Retinal pigment epithelial cell (primary cell): ENCODE results near the gene ABCC5.
"Not testable (repeated sequence)": the region's sequence is repeated elsewhere in the genome, so short reads cannot be mapped to it uniquely, and the experiment has no call there.

Experiments used
- DNase-seq: peaks from one replicate; pipeline ENCODE4 v3.0.0-alpha.2; 2010; ENCODE audit warnings: low read depth
- H3K4me3 ChIP-seq: 2 replicates; pipeline ENCODE4 v1.5.1; 2011; ENCODE audit warnings: mild to moderate bottlenecking, low read length, control low read depth, moderate library complexity
- CTCF ChIP-seq: conservative IDR thresholded peaks from 2 replicates; pipeline ENCODE4 v1.5.1; 2011; ENCODE audit warnings: low read depth, low read length, control low read depth, inconsistent platforms

ABCC5 gene

GRCh38 chr3:184030536-184030935 is 12.9 kb upstream of the ABCC5 start:
- DNase-seq, result no peak

DNA sequence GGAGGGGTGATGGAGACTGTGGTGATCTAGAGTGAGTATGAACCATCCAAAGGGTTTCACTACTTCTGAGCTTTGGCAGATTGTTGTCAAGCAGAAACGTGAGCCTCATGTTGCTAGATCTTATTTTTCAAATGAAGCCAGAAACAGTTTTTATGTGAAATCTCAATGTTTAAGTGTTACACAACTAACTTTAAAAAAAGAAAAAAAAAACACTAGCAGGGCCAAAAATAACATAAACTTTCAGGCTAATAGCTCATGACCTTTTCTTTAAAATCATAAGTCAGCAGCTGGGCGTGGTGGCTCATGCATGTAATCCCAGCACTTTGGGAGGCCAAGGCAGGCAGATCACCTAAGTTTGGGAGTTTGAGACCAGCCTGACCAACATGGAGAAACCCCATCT is 11.8 kb upstream of the ABCC5 start:
- TF ChIP-seq CTCF, result no peak
- DNase-seq, result no peak
- no peak overlapping the region for H3K4me3 ChIP-seq

More at GRCh38 chr3:184030536-184030935, 12.9 kb upstream of the ABCC5 start:
- TF ChIP-seq CTCF, result no peak
- H3K4me3 ChIP-seq, result no peak overlapping the region

DNA sequence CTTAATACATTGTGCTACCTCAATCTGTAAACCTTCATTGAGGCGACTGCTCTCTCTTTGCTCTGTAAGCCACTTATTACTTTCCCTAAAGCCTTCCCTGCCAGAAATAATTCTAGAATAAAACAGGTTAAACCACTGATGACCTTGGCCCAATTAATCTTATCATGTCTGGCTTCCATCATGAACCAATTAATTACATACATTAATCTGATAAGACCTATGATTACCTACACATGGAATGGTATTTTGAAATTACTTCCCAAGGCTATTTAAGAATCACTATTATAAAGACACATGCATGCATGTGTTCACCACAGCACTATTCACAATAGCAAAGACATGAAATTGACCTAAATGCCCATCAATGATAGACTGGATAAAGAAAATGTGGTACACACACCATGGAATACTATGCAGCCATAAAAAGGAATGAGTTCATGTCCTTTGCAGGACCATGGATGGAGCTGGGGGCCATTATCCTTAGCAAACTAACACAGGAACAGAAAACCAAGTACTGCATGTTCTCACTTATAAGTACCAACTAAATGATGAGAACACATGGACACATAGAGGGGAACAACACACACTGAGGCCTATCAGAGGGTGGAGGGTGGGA is 10.7 kb upstream of the ABCC5 start:
- not testable (repeated sequence) for DNase-seq, H3K4me3 ChIP-seq

GRCh38 chr3:184025256-184025655 is 7.6 kb upstream of the ABCC5 start:
- H3K4me3 ChIP-seq, DNase-seq: not testable (repeated sequence)

- H3K4me3 ChIP-seq, result no peak overlapping the region
- no peak for TF ChIP-seq CTCF
- DNase-seq, result no peak
Measured at GRCh38 chr3:184022323-184022722, 4.6 kb upstream of the ABCC5 start.

DNA sequence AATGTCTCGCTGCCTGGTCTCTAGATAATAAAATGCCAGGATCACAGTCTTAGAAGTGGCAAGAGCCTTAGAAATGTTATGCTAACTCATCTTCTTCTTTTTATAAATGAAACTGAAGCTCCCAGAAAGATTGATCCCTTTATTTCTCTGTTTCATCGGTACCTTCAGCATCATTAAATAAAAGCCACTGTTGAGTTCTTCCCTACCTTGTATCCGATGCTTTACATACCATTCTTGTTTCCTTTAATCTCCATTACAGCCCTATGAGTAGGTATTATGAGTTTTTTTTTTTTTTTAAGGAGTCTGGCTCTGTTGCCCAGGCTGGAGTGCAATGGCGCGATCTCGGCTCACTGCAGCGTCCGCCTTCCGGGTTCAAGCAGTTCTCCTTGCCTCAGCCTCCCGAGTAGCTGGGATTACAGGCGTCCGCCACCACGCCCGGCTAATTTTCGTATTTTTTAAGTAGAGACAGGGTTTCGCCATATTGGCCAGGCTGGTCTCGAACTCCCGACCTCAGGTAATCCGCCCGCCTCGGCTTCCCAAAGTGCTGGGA is 815 bp upstream of the ABCC5 start:
- peak overlapping the region; percentile 97 for H3K4me3 ChIP-seq
- no peak for TF ChIP-seq CTCF
- no peak for DNase-seq

DNA sequence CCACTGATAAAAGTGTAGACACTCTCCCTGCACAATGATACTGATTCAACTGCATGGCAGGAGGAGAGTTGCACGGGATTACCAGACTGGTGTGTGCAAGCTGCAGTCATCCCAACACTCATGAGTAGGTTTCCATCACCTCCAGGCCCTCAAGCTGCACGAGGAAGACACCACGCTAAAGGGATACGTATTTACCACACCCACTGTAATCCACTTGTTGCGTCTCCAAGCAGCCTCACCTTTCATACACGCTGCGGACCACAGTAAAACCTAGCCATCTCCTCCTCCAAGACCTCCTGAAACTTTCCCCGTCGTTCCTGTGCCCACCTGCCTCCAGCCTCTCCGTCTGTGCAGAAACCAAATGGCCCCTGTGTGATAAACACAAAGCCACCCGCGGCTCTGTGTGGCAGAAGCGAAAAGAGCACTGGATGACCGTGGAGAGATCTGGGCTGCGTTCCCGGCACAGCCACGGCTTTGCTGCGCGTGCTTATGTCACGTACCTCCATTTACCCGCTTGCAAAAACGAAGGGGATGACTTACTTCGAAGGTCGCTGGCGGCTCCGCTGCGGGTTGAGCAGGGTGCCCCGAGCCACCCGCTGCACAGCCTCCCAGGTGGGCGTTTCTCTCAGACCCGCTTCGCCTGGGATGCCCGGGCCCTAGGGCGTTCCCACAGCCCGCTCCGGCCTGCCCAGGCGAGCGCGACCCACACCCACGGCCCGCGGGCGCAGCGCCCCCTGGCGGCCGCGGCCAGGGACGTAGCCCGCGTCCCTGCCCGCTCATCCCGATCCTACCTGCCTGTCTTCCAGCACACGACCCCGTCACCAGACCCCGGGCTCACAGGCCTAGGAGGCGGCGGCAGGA is 643 bp downstream of the ABCC5 start:
- peak overlapping the region; percentile 97 for H3K4me3 ChIP-seq
- no peak for DNase-seq
- peak; percentile 60 for TF ChIP-seq CTCF

DNA sequence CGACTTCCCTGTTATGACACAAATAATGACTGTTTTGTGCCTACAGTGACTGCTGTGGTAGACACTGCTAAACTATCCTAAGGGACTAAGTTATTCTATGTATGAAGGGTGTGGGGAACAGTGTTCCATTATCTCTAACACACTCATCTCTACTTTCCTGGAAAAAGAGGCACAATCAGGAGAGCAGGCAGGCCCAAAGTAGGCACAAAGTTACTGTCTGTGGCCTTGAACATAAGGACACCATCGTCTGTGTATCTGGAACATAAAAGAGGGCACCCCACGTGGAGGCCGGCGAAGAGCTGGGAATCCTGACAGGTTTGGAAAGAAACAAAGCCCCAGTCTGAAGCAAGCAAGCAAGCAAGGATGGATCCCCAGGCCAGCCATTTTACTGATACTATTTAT is 1.5 kb downstream of the ABCC5 start:
- H3K4me3 ChIP-seq, result peak overlapping the region; percentile 97
- TF ChIP-seq CTCF, result no peak

More for the DNA sequence above, 1.5 kb downstream of the ABCC5 start:
- DNase-seq, result no peak
